CD4-positive, alpha-beta T cell treated with Interleukin-6 for 4 hours (primary cell): ENCODE data around the gene LPO.

Source experiments
- DNase-seq: peaks from one replicate; pipeline ENCODE4 v3.0.0-alpha.2; 2020; ENCODE audit warnings: mixed read lengths

The LPO gene

DNA sequence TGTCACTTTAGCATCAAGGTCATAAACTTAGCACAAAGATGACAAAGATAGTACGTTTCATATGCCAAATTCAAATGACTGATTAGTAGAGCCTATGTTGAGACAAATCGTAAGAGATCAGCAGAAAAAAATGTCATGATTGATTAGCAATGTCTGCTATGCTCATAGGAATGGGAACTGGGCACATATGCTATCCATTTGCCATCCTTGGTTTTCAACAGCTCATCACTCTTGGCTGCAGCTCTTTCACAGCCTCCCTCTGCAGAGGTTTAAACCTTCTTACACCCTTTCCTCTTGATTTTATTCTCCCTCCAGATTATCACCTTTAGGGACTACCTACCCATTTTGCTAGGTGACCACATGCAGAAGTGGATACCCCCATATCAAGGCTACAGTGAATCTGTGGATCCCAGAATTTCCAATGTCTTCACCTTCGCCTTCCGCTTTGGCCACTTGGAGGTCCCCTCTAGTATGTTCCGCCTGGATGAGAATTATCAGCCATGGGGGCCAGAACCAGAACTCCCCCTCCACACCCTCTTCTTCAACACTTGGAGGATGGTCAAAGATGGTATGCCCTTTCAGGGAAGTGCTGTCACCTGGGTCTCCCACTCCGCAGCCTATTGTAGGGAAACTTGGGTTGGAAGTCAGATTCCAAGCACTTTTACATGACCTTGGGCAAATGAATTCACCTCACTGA is 26.2 kb downstream of the LPO start:
- DNase-seq = no peak

DNA sequence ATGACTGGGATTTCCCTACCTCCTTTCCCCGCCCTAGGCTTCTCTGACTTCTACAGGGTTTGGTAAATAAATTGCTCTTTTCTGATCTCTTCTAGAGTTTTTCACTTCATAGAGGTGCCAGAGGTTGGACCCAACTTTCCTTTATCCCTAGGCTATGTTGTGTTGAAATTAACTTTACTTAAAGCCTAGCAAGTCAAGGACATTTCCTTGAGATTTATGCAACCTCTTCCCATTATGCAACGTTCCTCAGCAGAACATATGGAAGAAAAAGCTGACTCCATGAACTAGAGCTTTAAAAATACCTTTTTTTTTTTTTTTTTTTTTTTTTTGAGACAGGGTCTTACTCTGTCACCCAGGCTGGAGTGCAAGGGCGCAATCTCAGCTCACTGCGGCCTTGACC is 26.9 kb downstream of the LPO start:
- no peak for DNase-seq

DNA sequence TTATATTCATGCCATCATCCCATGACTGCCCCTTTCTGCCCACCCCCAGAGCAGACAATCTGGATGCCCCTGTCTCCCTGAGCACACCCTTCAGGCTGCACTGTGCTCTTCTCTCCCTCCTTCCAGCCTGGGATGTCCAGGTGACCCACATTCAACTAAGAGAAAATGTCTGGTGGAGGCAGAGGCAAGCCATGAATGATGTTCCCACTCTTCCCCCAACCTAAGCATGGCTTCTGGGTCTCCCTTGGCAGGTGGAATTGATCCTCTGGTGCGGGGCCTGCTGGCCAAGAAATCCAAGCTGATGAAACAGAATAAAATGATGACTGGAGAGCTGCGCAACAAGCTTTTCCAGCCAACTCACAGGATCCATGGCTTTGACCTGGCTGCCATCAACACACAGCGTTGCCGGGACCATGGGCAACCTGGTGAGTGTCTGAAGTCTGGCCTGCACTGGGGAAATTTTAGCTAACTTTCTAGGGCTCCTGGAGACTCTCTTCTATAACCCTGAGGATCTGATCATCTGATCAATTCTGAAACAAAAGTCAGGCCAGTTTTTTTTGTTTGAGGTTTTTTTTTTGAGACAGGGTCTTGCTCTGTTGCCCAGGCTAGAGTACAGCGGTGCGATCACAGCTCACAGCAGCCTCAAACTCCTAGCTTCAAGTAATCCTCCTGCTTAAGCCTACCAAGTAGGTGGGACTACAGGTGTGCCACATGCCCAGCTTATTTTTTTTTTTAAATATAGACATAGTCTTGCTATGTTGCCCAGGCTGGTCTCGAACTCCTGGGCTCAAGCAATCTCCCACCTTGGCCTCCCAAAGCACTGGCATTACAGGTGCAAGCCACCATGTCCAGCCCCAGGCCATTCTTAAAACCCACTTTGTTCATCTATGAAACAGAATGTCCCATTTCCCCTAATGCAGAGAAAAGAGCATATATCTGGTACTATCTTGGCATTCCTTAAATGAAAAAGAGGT is 27.8 kb downstream of the LPO start:
- no peak for DNase-seq

DNA sequence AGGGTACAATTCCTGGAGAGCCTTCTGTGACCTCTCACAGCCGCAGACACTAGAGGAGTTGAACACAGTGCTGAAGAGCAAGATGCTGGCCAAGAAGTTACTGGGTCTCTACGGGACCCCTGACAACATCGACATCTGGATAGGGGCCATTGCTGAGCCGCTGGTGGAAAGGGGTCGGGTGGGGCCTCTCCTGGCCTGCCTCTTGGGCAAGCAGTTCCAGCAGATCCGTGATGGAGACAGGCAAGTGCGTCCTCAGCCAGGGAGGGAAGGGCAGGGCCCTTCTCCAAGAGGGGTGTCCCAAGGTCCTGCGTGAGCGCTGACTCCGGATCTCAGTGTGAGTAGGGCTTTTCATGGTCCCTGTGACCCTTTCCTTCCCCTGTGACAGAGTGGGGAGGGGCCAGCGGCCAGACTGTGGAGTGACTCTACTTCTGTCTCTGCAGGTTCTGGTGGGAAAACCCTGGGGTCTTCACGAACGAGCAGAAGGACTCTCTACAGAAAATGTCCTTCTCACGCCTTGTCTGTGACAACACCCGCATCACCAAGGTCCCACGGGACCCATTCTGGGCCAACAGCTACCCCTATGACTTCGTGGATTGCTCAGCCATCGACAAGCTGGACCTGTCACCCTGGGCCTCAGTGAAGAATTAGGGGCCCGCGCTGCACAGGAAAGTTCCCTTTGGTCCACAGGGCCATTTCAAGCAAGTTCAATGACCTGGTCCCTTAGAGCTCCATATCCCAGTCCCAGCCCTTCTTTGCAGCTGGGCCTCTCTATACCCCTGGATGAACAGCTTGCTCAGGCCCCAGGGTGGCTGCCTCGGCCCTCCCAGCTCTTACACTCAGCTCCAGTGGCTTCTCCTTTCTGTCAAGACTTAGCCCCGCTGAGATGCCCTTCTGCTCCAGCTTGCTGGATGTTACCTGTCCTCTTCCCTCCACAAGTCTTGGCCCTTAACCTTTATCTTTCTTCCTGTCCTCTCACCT is 29.3 kb downstream of the LPO start:
- DNase-seq = no peak

DNA sequence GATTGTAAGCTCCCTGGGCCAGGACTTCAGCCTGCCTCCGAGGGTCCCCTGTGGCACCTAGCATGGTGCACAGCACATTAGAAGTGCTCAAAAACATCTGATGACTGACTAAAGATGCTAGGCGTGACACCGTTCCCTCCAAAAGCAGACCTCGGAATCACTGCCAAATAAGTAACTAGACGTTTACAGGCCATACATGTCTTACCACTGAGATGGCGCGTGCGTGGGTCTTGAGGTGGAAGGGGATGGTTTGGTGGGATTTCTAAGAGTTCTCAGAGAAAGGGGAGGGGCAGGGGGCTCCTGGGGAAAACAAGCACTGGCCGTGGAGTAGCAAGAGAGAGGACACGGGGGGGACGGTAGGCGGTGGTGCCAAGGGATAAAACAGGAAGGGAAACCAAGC is 29.9 kb downstream of the LPO start:
- DNase-seq = no peak

DNA sequence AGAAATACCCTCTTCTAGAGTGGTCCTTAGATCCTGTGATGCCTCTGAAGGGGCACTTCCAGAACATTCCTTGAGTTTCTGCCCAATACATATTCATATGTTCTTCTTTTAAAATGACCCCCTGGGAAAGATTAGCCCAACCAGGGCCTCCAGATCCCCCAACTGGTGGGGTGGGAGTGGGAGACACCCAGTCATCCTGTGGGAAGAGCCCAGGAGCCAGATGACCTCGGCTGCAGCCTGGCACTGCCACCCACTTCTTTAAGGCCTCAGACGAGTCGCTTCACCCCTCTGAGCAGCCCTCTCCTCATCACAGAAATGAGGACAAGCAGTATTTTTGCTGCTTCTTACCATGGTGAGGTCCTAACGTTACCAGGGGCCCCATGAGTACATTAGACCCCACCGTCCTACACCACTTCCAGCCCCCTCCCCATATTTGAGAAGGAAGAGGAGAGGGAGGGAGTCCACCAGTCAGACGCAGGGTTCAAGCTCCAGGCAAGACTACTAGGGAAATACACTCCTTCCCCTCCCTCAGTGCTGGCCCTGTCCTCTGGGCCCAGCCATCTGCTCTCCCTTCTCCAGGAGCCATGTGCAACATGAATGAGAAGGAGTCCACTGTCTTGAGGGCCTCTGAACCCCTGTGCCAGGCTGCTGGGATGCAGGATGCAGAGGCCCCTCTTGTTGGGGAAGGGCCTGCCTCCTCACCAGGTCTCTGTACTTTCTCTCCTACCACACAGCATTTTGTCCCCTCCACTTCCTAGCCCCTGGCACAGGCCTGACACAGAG is 30.6 kb downstream of the LPO start:
- DNase-seq = no peak

DNA sequence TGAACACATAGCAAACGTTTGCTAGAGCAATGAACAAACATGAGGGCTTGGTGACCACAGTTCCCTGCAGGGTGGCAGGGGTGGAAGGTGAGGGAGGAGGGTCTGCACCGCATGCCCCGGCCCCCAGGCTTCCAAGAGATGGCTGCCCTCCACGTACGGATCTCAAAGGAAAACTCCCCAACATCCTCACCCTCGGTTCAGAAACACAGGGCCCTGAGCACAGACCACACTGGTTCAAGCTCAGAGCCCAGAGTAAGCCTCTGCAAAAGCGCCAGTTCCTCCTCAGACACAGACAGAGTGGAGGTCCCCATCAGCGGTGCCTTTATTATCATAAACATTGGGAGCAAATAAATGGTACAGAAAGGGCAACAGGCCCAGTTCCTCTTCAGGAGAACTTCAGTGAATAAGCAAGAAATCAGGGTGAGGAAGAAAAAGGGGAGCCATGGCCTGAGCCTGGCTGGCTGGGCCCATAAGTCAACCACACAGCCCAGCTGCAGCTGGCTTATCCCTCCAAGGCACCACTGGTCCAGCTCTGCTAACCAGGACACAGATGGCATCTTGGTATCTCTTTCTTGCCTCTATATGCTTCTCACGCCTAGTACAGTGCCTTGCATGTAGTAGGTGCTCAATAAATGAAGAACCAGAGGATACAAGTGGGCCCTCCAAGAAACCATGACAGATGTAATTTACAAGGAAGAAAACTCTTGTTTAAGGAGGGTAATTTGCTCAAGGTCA is 31.3 kb downstream of the LPO start:
- DNase-seq = no peak

DNA sequence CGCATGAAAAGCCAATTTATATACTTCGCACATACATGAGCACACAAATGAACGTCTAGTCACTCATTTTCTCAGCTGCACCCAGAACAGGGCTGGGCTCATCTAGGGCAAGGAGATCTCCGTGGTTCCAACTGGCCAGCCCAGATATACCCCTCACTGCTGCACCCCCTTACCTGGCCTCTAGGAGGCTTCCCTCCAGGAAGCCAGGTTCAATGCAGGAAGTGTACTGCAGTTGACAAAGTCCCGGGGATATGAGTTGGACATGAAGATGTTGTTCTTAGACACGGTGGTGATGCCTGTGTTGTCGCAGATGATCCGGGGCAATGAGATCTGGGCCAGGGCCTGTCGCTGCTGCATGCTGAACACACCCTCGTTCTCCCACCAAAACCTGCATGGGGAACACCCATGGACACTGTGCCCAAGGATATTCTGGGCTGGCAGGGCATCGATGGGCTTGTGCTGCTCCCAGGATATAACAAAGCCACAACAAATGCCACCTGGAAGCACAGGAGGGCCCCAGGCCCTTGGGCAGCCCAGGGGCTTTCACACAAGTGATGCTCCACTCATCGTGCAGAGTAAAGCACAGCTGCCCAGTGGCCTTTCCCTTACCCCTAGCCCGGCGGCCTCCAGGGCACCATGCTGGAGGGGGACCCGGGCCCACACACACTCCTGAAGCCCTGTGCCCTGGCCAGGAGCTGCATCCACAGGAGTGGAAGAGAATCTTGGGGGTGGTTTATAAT is 32.3 kb downstream of the LPO start:
- DNase-seq = no peak

DNA sequence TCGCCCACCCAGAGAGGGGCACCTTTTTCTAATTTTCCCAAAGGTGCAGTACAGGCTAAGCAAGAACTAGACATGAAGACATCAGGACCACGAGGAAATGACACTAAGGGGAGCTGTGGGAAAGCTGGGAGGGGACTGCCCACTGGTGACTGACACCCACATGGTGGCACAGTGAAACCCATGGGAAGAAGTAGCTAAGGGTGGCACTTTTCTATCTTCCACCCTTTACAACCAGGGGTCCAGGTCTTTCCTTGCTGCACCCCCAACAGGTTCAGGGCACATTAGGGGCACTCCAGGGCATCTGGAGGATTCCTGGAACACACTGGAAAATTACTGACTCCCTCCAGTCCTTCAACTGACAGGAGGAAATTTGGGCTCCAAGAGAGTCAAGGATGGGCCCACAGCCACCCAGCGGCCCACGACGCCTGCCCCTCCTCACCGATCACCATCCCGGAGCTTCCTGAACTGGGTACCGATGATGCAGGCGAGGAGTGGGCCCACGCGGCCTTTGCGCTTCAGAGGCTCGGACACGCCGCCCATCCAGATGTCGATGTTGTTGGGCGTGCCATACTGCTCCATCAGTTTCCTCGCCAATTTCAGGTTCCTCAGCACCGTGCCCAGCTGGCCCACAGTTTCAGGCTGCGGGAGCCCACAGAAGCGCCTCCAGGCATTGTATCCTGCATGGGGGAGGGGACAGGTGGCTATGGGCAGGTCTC is 33.0 kb downstream of the LPO start:
- DNase-seq = no peak

DNA sequence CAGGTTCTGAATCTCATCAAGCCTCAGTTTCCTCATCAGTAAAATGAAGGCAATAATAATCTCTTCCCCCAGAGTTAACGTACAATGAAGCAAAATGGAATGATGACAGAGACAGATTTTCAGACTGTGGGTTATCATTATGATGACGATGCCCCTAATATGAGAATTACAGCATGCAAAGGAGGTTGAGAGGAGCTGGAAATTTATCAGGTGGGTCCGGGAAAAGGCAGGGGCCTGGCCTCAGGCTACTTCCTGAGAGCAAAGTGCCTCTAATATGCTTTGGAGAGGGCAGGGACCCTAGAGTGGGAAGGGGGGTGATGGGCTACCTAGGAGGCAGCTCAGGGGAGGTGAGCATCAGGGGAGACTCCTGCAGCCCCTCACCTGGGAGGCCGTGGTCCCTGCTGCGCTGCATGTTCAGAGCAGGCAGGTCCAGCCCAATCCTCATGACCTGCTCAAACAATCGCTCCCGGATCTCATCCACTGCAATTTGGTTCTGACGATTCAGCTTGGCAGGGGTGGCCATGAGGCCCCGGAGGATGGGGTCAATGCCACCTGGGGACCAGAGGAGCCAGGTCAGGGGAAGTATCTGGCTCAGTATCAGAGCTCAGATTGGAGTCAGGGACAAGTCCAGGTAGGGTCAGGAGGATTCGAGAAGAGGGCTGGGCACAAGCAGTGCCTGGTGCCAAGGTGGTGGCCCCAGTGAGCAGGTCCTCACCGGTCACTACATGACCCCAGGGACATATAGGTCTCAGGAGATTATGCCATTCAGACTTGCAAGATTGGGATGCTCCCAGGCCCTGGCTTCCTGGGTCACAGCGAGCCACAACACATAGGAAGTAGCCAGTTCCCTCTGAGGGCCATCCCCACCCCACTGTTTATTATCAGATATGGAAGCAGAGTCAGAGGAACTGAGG is 34.2 kb downstream of the LPO start:
- DNase-seq = no peak

DNA sequence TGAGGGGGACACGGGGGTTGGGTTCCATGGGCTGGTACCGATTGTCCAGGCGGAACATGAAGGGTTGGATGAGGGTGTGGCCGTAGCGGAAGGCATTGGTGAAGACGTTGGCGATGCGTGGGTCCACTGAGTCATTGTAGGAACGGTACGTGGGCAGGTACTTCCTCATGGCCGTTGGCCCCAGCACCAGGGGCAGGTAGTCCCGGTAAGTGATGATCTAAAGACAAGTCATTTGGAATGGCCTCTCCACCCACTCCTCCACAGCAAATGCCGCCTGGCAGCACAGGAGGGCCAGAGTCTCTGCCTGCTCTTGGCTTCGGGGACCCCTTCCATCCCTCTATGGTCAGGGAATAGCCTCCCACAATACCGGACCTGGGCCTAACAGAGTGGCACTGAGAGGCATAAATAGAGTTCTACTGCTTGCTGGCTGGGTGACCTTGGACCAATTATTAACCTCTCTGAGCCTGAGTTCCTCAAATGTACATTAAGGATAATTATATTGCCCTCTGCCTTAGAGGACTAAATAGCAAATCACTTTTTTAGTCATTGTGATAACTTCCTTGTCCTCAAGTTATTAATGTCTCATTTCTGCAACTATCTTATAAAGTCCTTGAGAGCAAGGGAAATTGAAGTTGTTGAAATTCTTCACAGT is 35.2 kb downstream of the LPO start:
- no peak for DNase-seq

DNA sequence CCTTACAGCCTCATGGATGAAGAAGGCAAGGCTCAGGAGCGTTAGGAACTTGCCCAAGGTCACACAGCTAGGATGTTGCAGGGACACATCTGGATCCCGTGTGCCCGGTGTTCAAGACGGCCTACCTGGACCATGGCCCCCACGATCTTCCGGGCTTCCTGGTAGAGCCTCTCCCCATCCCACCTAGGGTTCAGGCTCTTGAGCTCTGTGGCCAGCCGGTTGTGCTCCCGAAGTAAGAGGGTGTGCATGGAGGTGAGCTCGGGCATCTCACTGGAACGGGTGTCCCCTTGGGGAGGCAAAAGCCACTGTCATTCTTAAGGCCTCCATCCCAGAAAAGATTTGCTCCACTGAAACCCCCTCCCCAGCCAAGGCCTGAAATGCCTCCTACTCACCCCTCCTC is 37.0 kb downstream of the LPO start:
- DNase-seq = no peak

DNA sequence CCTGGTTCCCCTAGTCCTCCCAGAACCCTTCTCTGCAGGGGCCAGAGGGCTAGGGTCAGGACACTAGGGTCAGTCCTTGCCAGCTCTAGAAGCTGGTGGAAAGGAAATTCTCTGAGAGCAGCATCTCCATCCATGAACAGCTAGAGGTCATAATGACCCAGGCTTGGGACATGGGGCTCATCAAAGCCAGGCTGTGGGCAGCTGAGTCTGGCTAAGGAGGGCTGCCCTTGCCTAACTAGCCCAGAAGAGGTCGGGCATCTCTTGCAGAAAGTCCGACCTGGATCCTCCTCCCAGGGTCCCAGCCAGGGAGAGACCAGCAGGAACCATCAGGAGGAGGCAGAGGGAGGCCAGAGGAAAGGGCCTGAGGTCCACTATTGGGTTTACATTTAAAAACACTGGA is 38.0 kb downstream of the LPO start:
- no peak for DNase-seq

DNA sequence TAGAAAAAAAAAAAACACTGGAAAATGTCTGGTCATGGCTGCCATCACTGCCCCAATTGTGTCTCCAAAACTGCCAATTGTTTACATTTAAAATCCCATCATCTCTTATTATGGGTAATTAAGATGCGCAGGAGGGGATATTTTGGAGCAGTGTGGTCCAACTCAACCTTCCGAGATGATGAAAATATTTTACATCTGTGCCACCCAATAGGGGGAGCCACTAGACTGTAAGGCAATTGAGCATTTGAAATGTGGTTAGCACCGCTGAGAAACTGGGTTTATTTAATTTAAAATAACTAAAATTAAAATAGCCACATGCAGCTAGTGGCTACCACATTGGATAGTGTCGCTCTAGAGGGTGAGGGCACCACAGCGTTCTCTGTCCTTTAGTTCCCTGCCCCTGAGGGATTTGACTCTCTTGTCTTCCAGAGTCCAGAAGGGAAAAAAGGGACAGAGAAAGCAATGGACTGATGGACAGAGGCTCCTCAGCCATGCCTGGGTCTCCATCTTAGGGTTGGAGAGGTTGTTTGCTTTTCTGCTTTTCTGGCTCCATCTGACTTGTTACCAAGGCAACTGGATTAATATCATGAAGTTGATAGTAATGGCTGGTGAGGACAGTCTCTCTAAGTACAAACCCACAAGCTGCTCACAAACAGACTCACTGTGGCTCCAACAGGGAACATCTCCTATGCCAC is 38.9 kb downstream of the LPO start:
- DNase-seq = peak; percentile 25

DNA sequence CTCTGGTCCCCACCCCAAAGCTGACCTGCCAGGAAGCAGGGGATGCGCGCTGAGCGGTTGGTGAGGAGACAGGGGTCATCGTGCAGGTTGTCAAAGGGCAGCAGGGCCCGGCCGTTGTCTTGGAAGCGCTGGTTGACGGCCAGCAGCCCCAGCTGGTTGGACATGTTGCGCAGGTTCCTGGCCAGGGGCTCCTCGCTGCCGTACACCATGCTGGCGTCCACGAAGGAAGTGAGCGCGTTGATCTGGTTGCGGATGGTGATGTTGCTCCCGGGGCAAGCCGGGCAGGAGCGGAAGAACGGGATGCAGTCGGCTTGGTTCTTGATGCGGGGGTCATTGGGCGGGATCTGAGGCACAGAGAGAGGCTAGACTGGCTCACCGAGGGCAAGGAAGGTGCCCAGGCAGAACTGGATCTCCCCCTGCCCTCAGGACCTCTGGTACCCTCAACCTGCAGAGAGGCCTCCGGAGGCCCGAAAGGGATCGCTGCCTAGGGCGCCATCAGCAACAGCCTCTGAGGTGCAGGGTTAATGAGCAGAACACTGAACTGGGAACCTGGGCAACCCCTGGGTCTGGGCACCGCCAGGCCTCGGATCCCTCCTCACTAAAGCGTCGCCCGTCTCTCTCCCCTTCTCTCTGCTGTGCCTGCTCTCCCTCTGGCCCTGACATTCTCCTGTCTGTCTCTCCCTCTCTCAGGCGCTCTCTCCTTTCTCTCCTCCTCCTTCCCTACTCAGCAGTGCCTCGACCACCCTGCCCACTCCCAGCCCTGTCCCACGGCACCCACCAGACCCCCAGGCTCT is 39.6 kb downstream of the LPO start:
- no peak for DNase-seq

DNA sequence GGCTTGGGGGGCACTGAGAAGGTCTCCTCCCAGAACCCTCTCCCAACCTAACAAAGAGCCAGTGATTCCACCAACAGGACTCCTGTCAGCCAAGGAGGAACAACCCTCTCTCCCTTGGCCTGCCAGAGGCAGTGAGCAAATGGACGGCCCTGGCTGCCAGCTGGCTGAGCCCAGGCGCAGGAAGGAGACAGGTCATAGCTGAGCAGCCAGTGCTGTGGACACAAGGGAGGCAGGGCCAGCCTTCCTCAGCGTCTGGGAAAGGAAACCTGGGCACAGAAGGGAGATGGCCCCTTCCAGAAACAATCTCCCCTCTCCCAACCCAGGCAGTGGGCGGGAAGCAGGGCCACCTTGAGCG is 40.3 kb downstream of the LPO start:
- no peak for DNase-seq
